VCaP (cell line): Measurements from ENCODE around the gene FMN1.
A peak's percentile ranks its signal among the peaks of the same experiment; 100 is the strongest.

Source experiments
- H3K27ac ChIP-seq: fragments of 450-650 bp; 2 replicates; pipeline ENCODE4 v1.5.1; 2017
- TF ChIP-seq, protein P1 (sequence below): fragments of 450-650 bp; conservative IDR thresholded peaks from 2 replicates; pipeline ENCODE4 v1.5.1; 2017; ENCODE audit warnings: mild to moderate bottlenecking, moderate library complexity

The FMN1 gene

DNA sequence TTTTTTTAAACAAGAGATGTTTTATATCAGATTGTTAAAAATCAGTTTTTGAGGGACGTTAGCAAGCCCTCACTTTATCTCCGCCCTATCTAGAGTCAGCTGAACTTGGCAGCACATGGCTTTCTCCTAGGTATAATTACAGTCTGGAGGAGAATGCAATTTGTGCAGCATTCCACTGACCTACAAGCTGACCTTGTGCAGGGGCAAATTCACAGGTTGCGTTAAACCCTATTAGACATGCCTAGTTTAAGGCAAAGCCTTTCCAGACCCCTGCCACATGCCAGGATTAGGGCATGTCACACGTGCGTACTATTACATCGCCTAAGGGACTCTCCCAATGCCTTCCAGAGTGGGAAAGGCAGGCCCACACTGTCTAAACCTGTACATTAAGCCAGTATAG, 252.7 kb downstream of the FMN1 start:
- H3K27ac ChIP-seq, result no peak overlapping the region
- TF ChIP-seq, protein P1, sequence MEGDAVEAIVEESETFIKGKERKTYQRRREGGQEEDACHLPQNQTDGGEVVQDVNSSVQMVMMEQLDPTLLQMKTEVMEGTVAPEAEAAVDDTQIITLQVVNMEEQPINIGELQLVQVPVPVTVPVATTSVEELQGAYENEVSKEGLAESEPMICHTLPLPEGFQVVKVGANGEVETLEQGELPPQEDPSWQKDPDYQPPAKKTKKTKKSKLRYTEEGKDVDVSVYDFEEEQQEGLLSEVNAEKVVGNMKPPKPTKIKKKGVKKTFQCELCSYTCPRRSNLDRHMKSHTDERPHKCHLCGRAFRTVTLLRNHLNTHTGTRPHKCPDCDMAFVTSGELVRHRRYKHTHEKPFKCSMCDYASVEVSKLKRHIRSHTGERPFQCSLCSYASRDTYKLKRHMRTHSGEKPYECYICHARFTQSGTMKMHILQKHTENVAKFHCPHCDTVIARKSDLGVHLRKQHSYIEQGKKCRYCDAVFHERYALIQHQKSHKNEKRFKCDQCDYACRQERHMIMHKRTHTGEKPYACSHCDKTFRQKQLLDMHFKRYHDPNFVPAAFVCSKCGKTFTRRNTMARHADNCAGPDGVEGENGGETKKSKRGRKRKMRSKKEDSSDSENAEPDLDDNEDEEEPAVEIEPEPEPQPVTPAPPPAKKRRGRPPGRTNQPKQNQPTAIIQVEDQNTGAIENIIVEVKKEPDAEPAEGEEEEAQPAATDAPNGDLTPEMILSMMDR, result no peak

DNA sequence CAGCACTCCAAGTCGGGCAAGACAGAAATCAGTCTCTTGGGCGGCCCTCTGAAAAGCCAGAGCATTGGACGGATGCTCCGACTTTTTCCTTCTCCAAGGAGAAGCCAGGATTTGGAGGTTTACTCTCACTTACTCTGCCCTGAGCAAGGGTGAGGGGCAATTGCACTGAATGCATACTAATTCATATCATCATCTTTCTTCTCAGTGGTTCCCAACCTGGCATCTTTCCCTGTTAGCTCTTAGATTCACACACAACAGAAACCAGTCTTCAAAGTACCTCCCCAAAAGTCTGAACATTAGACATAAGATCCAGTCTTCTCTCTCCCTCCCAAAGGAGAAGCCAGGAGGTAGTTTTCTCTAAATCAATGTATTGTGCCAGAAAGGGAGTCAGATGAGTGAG, 257.5 kb downstream of the FMN1 start:
- TF ChIP-seq, protein P1, result no peak
- no peak overlapping the region for H3K27ac ChIP-seq

DNA sequence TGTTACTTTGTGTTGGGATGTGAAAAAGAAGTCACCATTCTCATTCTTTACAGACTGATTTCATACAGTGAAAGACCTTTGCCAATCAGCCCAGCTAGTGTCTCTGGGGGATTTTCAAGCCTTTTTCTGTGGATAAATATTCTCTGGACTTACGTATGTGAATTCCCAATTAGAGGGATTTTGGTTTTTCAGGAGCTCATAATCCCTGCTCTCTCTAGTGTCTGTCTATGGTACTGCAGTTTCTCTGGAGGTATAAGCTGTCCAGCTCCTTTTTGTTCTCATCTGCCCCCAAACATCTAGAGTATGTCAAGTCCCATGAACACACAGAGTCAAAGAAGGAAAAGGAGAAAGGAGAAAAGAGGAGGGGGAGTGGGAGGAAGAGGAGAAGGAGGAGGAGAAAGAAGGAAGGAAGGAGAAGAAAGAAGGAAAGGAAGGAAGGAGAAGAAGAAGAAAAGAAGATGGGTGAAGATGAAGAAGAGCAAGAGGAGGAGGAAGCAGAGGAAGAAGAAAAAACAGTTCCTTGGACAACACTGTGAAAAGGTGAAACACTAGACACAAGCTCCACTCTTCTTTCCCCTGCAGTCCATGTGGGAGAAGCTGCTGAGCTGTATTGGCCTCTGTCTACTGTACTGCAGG, 258.1 kb downstream of the FMN1 start:
- H3K27ac ChIP-seq, result no peak overlapping the region

DNA sequence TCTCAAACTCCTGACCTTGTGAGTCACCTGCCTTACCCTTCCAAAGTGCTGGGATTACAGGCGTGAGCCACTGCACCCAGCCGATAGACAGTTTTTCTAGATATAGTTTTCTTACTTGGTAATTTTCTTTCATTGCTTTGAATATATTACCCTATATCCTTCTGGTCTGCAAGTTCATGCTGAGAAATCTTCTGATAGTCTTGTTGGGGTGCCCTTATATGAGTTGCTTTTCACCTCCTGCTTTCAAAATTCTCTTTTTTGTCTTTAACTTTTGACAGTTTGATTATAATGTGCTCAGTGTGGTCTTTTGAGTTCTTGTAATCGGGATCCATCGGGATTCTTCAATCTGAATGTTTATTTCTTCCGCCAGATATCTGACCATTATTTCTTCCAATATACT, 259.4 kb downstream of the FMN1 start:
- TF ChIP-seq, protein P1, result no peak
- no peak overlapping the region for H3K27ac ChIP-seq

More for the DNA sequence above, 258.1 kb downstream of the FMN1 start:
- TF ChIP-seq, protein P1, result peak; percentile 67

DNA sequence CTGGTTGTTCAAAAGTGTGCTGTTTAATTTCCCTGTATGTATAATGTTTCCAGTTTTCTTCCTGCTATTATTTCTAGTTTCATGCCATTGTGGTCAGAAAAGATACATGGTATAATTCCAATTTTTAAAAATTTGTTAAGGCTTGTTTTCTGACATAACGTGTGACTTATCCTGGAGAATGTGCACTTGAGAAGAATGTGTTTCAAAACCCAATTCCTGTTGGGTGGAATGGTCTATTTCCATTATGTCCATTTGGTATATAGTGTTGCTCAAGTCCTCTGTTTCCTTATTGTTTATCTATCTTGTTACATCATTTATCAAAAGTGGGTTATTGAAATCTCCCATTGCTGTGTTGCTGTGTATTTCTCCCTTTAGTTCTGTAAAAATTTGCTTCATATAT, 261.3 kb downstream of the FMN1 start:
- TF ChIP-seq, protein P1, result no peak
- no peak overlapping the region for H3K27ac ChIP-seq

DNA sequence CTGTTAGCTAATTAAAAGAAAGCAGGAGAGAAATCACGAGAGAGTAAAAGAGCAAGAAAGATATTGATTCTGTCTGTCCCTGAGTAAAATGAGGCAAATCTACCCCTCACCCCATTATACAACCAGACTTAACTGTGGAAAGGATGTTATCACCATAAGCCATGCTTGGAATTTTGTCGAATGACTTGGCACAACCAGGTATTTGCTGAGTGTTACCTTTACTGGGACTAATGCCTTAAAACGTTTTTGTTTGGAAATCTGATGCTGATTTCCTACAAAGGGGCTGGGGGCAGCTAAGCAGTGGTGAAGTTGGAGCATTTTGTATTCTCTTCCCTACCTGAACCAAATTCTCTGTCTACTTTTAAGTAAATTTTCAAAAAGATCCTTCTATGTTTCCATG, 265.6 kb downstream of the FMN1 start:
- TF ChIP-seq, protein P1, result no peak
- H3K27ac ChIP-seq, result no peak overlapping the region

DNA sequence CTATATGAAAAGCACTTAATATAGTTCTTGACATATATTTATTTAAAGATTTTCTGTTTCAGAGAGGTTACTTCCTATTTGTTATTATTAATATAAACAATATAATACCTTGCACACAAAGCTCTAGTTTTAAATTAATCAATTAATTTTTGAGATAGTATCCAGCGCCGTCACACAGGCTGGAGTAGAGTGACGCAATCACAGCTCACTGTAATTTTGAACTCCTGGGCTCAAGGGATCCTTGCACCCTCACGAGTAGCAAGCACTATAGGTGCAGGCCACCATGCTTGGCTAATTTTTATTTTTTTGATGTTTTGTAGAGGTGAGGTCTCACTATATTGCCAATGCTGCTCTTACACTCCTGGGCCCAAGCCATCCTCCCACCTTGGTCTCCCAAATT, 267.4 kb downstream of the FMN1 start:
- H3K27ac ChIP-seq, result no peak overlapping the region
- TF ChIP-seq, protein P1, result no peak
